Epithelial cell of esophagus (primary cell): ENCODE results near the gene TMEM200C.
"Not testable (repeated sequence)": the region's sequence is repeated elsewhere in the genome, so short reads cannot be mapped to it uniquely, and the experiment has no call there.

Experiments
- DNase-seq: peaks from one replicate; pipeline ENCODE4 v3.0.0; 2010; ENCODE audit warnings: low read depth
- H3K4me3 ChIP-seq: 2 replicates; pipeline ENCODE4 v1.5.1; 2011; ENCODE audit warnings: mild to moderate bottlenecking, low read length, control low read depth
- TF ChIP-seq, protein P1 (sequence below): IDR thresholded peaks from 2 replicates; pipeline ENCODE4 v1.5.1; 2011; ENCODE audit warnings: low read depth, mild to moderate bottlenecking, low read length, control low read depth, inconsistent platforms; ENCODE audit not compliant: insufficient read depth; ENCODE audit errors: missing control alignments

TMEM200C gene

DNA sequence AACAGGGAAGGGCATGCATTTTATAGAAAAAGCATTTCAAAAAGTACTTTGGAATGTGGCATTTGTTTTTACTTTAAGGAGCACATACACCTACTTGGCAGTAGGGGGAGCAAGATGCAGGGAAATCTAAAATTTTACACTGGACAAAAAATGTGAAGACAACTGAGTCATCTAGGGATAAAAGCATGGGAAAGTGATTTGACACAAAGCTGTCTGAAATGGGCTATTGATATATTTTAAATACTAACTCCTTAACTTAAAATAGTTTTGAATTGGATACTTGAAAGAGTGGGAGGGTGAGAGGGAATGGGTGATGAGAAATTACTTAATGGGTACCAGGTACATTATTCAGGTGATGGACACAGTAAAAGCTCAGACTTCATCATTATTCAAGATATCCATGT lies 15.8 kb downstream of the TMEM200C start:
- TF ChIP-seq, protein P1, sequence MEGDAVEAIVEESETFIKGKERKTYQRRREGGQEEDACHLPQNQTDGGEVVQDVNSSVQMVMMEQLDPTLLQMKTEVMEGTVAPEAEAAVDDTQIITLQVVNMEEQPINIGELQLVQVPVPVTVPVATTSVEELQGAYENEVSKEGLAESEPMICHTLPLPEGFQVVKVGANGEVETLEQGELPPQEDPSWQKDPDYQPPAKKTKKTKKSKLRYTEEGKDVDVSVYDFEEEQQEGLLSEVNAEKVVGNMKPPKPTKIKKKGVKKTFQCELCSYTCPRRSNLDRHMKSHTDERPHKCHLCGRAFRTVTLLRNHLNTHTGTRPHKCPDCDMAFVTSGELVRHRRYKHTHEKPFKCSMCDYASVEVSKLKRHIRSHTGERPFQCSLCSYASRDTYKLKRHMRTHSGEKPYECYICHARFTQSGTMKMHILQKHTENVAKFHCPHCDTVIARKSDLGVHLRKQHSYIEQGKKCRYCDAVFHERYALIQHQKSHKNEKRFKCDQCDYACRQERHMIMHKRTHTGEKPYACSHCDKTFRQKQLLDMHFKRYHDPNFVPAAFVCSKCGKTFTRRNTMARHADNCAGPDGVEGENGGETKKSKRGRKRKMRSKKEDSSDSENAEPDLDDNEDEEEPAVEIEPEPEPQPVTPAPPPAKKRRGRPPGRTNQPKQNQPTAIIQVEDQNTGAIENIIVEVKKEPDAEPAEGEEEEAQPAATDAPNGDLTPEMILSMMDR: peak; percentile 77
- no peak overlapping the region for H3K4me3 ChIP-seq
- peak; percentile 36 for DNase-seq

GRCh38 chr18:5876891-5877290 lies 18.4 kb downstream of the TMEM200C start:
- TF ChIP-seq, protein P1: no peak
- no peak overlapping the region for H3K4me3 ChIP-seq
- DNase-seq: no peak

DNA sequence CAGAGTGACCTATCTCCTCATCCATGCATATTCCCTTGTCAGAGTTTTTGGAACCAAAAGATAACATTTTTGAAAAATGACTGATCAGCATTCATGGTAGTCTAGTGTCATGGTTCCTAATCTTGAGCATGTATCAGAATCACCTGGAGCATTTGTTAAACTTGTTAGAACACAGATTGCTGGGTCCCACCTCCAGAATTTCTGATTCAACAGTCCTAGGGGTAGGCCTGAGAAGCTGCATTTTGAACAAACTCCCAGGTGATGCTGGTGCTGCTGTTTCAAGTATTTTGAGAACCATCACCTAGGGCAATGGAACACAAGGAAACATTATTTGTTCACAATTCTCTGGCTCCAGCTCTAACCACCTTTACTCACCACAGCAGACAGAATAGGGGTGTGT lies 21.0 kb downstream of the TMEM200C start:
- no peak overlapping the region for H3K4me3 ChIP-seq
- TF ChIP-seq, protein P1: no peak

GRCh38 chr18:5872886-5873285 lies 22.4 kb downstream of the TMEM200C start:
- H3K4me3 ChIP-seq: no peak overlapping the region
- TF ChIP-seq, protein P1: no peak
- no peak for DNase-seq

More for the DNA sequence above, 21.0 kb downstream of the TMEM200C start:
- DNase-seq: no peak

- TF ChIP-seq, protein P1: no peak
- H3K4me3 ChIP-seq: no peak overlapping the region
- no peak for DNase-seq
Observed at GRCh38 chr18:5871426-5871825, 23.9 kb downstream of the TMEM200C start.

GRCh38 chr18:5868218-5868854 lies 27.0 kb downstream of the TMEM200C start:
- DNase-seq: peak; percentile 68
- H3K4me3 ChIP-seq: no peak overlapping the region
- TF ChIP-seq, protein P1: peak; percentile 63

DNA sequence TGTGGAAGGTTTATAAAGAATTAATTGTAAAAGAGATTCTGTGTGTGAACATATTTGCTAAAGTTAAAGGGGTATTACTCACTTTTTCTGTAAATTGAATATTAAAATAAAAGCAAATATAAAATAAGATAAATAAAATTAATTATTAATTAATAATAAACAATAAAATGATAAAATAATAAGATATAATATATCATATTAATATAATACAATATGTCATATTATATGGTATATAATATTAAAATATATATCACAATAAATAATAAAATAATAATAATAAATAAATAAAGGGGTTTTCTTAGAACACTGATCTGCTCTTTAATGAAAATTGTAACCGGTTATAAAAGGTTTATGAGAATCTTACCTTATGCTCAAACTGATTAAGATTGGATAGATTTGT lies 29.8 kb downstream of the TMEM200C start:
- no peak overlapping the region for H3K4me3 ChIP-seq
- TF ChIP-seq, protein P1: no peak
- no peak for DNase-seq

DNA sequence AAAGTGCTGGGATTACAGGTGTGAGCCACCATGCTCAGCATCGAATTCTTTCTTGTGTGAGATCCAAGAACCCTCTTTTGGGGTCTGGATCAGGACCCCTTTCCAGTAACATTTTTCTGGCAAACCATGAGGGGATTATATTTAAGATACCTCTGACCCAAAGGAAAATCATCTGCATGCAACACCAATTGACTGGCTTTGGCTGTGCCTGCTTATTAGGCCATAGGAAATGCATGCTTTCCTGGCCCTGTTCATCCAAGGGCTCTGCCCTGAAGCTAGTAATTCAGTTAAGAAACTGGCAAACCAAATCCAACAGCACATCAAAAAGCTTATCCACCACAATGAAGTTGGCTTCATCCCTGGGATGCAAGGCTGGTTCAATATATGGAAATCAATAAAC lies 33.2 kb downstream of the TMEM200C start:
- H3K4me3 ChIP-seq, DNase-seq: not testable (repeated sequence)
